Measurements from ENCODE around the gene CNOT6. TPM values are rescaled to one million over a fixed set of nuclear protein-coding genes. Genes with fewer than 3 reads are reported as not detected.

The CNOT6 gene
- total RNA-seq, 4 donors from 2014 or later: 11.0 to 17.8 (median 15.0) TPM

- Histone ChIP-seq H3K27ac (no peak overlapping the region), H3K27me3 (peaks cover 38% of the 10 kb centered on the region), H3K4me1 (peaks cover 10% of the 10 kb centered on the region), H3K9me3 (no peaks in the 10 kb centered on the region), H3K36me3 (no peaks in the 10 kb centered on the region), H3K4me3 (peak overlapping the region; percentile 40)
- no peak for DNase-seq (ENCODE audit: low spot score in 2 of 2)
- WGBS: 25% methylated on average over 7 of the region's 15 CpGs
- TF ChIP-seq POLR2AphosphoS5 (IDR thresholded peaks at IDR 0.05) (no peak), POLR2A (IDR thresholded peaks at IDR 0.05) (no peak), EP300 (IDR thresholded peaks at IDR 0.05) (no peak), CTCF (IDR thresholded peaks at IDR 0.05) (no peak)
Observed at GRCh38 chr5:180618487-180618828, 124.3 kb downstream of the CNOT6 start.

- Histone ChIP-seq H3K36me3 (no peaks in the 10 kb centered on the region), H3K4me1 (peaks cover 10% of the 10 kb centered on the region), H3K9me3 (no peaks in the 10 kb centered on the region), H3K27me3 (peaks cover 38% of the 10 kb centered on the region), H3K27ac (no peak overlapping the region), H3K4me3 (peak overlapping the region; percentile 40)
- WGBS: 11% methylated on average over 25 of the region's 90 CpGs
- no peak for DNase-seq (ENCODE audit: low spot score in 2 of 2)
- no peak for TF ChIP-seq EP300 (IDR thresholded peaks at IDR 0.05)
- no peak for TF ChIP-seq POLR2AphosphoS5 (IDR thresholded peaks at IDR 0.05)
- no peak for TF ChIP-seq POLR2A (IDR thresholded peaks at IDR 0.05)
- TF ChIP-seq CTCF (IDR thresholded peaks at IDR 0.05): no peak
Observed at GRCh38 chr5:180618829-180619562, 124.8 kb downstream of the CNOT6 start.

GRCh38 chr5:180619563-180619915 is 125.4 kb downstream of the CNOT6 start:
- Histone ChIP-seq H3K9me3 (no peaks in the 10 kb centered on the region), H3K27ac (no peak overlapping the region), H3K4me1 (peaks cover 10% of the 10 kb centered on the region), H3K27me3 (peaks cover 38% of the 10 kb centered on the region), H3K36me3 (no peaks in the 10 kb centered on the region), H3K4me3 (no peak overlapping the region)
- WGBS: 77% methylated on average over 11 of the region's 22 CpGs
- no peak for DNase-seq (ENCODE audit: low spot score in 2 of 2)
- TF ChIP-seq POLR2A (IDR thresholded peaks at IDR 0.05): no peak
- no peak for TF ChIP-seq POLR2AphosphoS5 (IDR thresholded peaks at IDR 0.05)
- no peak for TF ChIP-seq CTCF (IDR thresholded peaks at IDR 0.05)
- no peak for TF ChIP-seq EP300 (IDR thresholded peaks at IDR 0.05)

- Histone ChIP-seq H3K4me1 (peaks cover 10% of the 10 kb centered on the region), H3K27ac (no peak overlapping the region), H3K4me3 (no peak overlapping the region), H3K27me3 (peaks cover 38% of the 10 kb centered on the region), H3K36me3 (no peaks in the 10 kb centered on the region), H3K9me3 (no peaks in the 10 kb centered on the region)
- TF ChIP-seq POLR2A (IDR thresholded peaks at IDR 0.05): no peak
- no peak for TF ChIP-seq EP300 (IDR thresholded peaks at IDR 0.05)
- no peak for TF ChIP-seq CTCF (IDR thresholded peaks at IDR 0.05)
- no peak for TF ChIP-seq POLR2AphosphoS5 (IDR thresholded peaks at IDR 0.05)
- 72% methylated on average over 8 of the region's 14 CpGs for WGBS
- no peak for DNase-seq (ENCODE audit: low spot score in 2 of 2)
Observed at GRCh38 chr5:180620014-180620413, 125.8 kb downstream of the CNOT6 start.

- WGBS: 81% methylated on average over 32 of the region's 32 CpGs
- Histone ChIP-seq H3K27ac (no peak overlapping the region), H3K27me3 (peaks cover 38% of the 10 kb centered on the region), H3K9me3 (no peaks in the 10 kb centered on the region), H3K4me1 (peaks cover 10% of the 10 kb centered on the region), H3K4me3 (no peak overlapping the region), H3K36me3 (no peaks in the 10 kb centered on the region)
- no peak for DNase-seq (ENCODE audit: low spot score in 2 of 2)
- no peak for TF ChIP-seq EP300 (IDR thresholded peaks at IDR 0.05)
- TF ChIP-seq POLR2AphosphoS5 (IDR thresholded peaks at IDR 0.05): no peak
- no peak for TF ChIP-seq CTCF (IDR thresholded peaks at IDR 0.05)
- TF ChIP-seq POLR2A (IDR thresholded peaks at IDR 0.05): no peak
Observed at GRCh38 chr5:180621311-180621710, 127.1 kb downstream of the CNOT6 start.

All from suprapubic skin (tissue), 4 donors.